Activated CD4-positive, alpha-beta T cell treated with anti-CD3 and anti-CD28 coated beads, Interleukin-2, amount 10 ng/mL, durations not matched to agents 24 days and 14 days (primary cell): ENCODE measurements around the gene ROCK2. TPM values are rescaled to one million over a fixed set of nuclear protein-coding genes. Genes with fewer than 3 reads are reported as not detected.

Experiments used
- DNase-seq: peaks from one replicate; pipeline ENCODE4 v3.0.0; 2022
- H3K27ac Mint-ChIP-seq: one replicate; pipeline ENCODE4 v1.8.0; 2022; ENCODE audit warnings: mild to moderate bottlenecking, mixed read lengths
- H3K27me3 Mint-ChIP-seq: one replicate; pipeline ENCODE4 v1.8.0; 2022; ENCODE audit warnings: mixed read lengths
- H3K36me3 Mint-ChIP-seq: one replicate; pipeline ENCODE4 v1.8.0; 2022; ENCODE audit warnings: low read depth, mild to moderate bottlenecking, mixed read lengths
- H3K4me1 Mint-ChIP-seq: one replicate; pipeline ENCODE4 v1.8.0; 2021; ENCODE audit warnings: mixed read lengths
- H3K4me3 Mint-ChIP-seq: one replicate; pipeline ENCODE4 v1.8.0; 2022; ENCODE audit warnings: mild to moderate bottlenecking, moderate library complexity, mixed read lengths
- H3K9me3 Mint-ChIP-seq: one replicate; pipeline ENCODE4 v1.8.0; 2021; ENCODE audit warnings: mixed read lengths
- intact Hi-C: fragments of 100-400 bp; cut with micrococcal nuclease; formaldehyde crosslinking; loops from one replicate; pipeline ENCODE4 v1.15.1; 2023
- total RNA-seq: library from RNA; stranded (reverse); gene quantifications from 2 replicates; pipeline ENCODE4 v1.2.3, GENCODE V29; 2022

The ROCK2 gene
- total RNA-seq, 1 donor from 2014 or later, result 24.4 TPM

- no peak overlapping the region for H3K27ac Mint-ChIP-seq
These were observed 22.6 kb downstream of the ROCK2 start for GRCh38 chr2:11321847-11322246.

GRCh38 chr2:11320698-11321492, 23.5 kb downstream of the ROCK2 start:
- H3K36me3 Mint-ChIP-seq, result peaks cover 7% of the 10 kb centered on the region
- H3K4me1 Mint-ChIP-seq, result no peaks in the 10 kb centered on the region
- H3K9me3 Mint-ChIP-seq, result no peaks in the 10 kb centered on the region
- no peak overlapping the region for H3K4me3 Mint-ChIP-seq
- H3K27ac Mint-ChIP-seq, result no peak overlapping the region
- intact Hi-C loops, result no loop called here
- no peaks in the 10 kb centered on the region for H3K27me3 Mint-ChIP-seq
- no peak for DNase-seq

More at GRCh38 chr2:11321847-11322246, 22.6 kb downstream of the ROCK2 start:
- DNase-seq, result no peak
- H3K36me3 Mint-ChIP-seq, result peaks cover 7% of the 10 kb centered on the region
- intact Hi-C loops, result no loop called here
- H3K4me3 Mint-ChIP-seq, result no peak overlapping the region
- no peaks in the 10 kb centered on the region for H3K27me3 Mint-ChIP-seq
- H3K4me1 Mint-ChIP-seq, result no peaks in the 10 kb centered on the region
- no peaks in the 10 kb centered on the region for H3K9me3 Mint-ChIP-seq

GRCh38 chr2:11319939-11320338, 24.5 kb downstream of the ROCK2 start:
- peaks cover 7% of the 10 kb centered on the region for H3K36me3 Mint-ChIP-seq
- DNase-seq, result no peak
- intact Hi-C loops, result no loop called here
- H3K9me3 Mint-ChIP-seq, result no peaks in the 10 kb centered on the region
- no peaks in the 10 kb centered on the region for H3K27me3 Mint-ChIP-seq
- H3K4me3 Mint-ChIP-seq, result no peak overlapping the region
- H3K27ac Mint-ChIP-seq, result no peak overlapping the region
- no peaks in the 10 kb centered on the region for H3K4me1 Mint-ChIP-seq

GRCh38 chr2:11315074-11315705, 29.2 kb downstream of the ROCK2 start:
- intact Hi-C loops, result no loop called here
- no peak for DNase-seq
- no peaks in the 10 kb centered on the region for H3K4me1 Mint-ChIP-seq
- no peak overlapping the region for H3K27ac Mint-ChIP-seq
- no peaks in the 10 kb centered on the region for H3K9me3 Mint-ChIP-seq
- peaks cover 7% of the 10 kb centered on the region for H3K36me3 Mint-ChIP-seq
- H3K4me3 Mint-ChIP-seq, result no peak overlapping the region
- H3K27me3 Mint-ChIP-seq, result peaks cover 2% of the 10 kb centered on the region

- H3K4me1 Mint-ChIP-seq, result no peaks in the 10 kb centered on the region
- no peak for DNase-seq
- H3K36me3 Mint-ChIP-seq, result peaks cover 7% of the 10 kb centered on the region
- H3K4me3 Mint-ChIP-seq, result no peak overlapping the region
- intact Hi-C loops, result no loop called here
- H3K27me3 Mint-ChIP-seq, result peaks cover 2% of the 10 kb centered on the region
- H3K9me3 Mint-ChIP-seq, result no peaks in the 10 kb centered on the region
- H3K27ac Mint-ChIP-seq, result no peak overlapping the region
These were observed 29.9 kb downstream of the ROCK2 start for GRCh38 chr2:11314487-11314886.

GRCh38 chr2:11312770-11313471, 31.5 kb downstream of the ROCK2 start:
- DNase-seq, result no peak
- Mint-ChIP-seq H3K27me3 (peaks cover 2% of the 10 kb centered on the region), H3K4me1 (no peaks in the 10 kb centered on the region), H3K36me3 (no peaks in the 10 kb centered on the region), H3K27ac (no peak overlapping the region), H3K9me3 (no peaks in the 10 kb centered on the region), H3K4me3 (no peak overlapping the region)
- intact Hi-C loops, result no loop called here

- Mint-ChIP-seq H3K36me3 (no peaks in the 10 kb centered on the region), H3K4me1 (no peaks in the 10 kb centered on the region), H3K27ac (no peak overlapping the region), H3K9me3 (no peaks in the 10 kb centered on the region), H3K4me3 (no peak overlapping the region), H3K27me3 (peaks cover 2% of the 10 kb centered on the region)
- intact Hi-C loops, result no loop called here
- no peak for DNase-seq
These were observed 32.9 kb downstream of the ROCK2 start for GRCh38 chr2:11311543-11311942.

- no peaks in the 10 kb centered on the region for H3K4me1 Mint-ChIP-seq
- no peak overlapping the region for H3K4me3 Mint-ChIP-seq
- H3K27me3 Mint-ChIP-seq, result peaks cover 2% of the 10 kb centered on the region
- H3K9me3 Mint-ChIP-seq, result no peaks in the 10 kb centered on the region
- no peak overlapping the region for H3K27ac Mint-ChIP-seq
- intact Hi-C loops, result no loop called here
- H3K36me3 Mint-ChIP-seq, result no peaks in the 10 kb centered on the region
- DNase-seq, result no peak
These were observed 34.2 kb downstream of the ROCK2 start for GRCh38 chr2:11310212-11310611.

- Mint-ChIP-seq H3K27ac (no peak overlapping the region), H3K9me3 (no peaks in the 10 kb centered on the region), H3K36me3 (no peaks in the 10 kb centered on the region), H3K27me3 (peaks cover 2% of the 10 kb centered on the region), H3K4me3 (no peak overlapping the region), H3K4me1 (no peaks in the 10 kb centered on the region)
- no peak for DNase-seq
- intact Hi-C loops, result no loop called here
These were observed 34.7 kb downstream of the ROCK2 start for GRCh38 chr2:11309706-11310105.

- intact Hi-C loops, result no loop called here
- Mint-ChIP-seq H3K27ac (no peak overlapping the region), H3K4me3 (no peak overlapping the region), H3K9me3 (no peaks in the 10 kb centered on the region), H3K36me3 (no peaks in the 10 kb centered on the region), H3K27me3 (no peaks in the 10 kb centered on the region), H3K4me1 (no peaks in the 10 kb centered on the region)
- DNase-seq, result no peak
These were observed 36.5 kb downstream of the ROCK2 start for GRCh38 chr2:11307764-11308415.

- H3K27ac Mint-ChIP-seq, result no peak overlapping the region
- H3K4me3 Mint-ChIP-seq, result no peak overlapping the region
- no peaks in the 10 kb centered on the region for H3K27me3 Mint-ChIP-seq
- no peaks in the 10 kb centered on the region for H3K36me3 Mint-ChIP-seq
- no peak for DNase-seq
- no peaks in the 10 kb centered on the region for H3K4me1 Mint-ChIP-seq
- intact Hi-C loops, result no loop called here
- no peaks in the 10 kb centered on the region for H3K9me3 Mint-ChIP-seq
These were observed 38.5 kb downstream of the ROCK2 start for GRCh38 chr2:11305958-11306357.

- no peaks in the 10 kb centered on the region for H3K27me3 Mint-ChIP-seq
- DNase-seq, result no peak
- no peaks in the 10 kb centered on the region for H3K4me1 Mint-ChIP-seq
- H3K4me3 Mint-ChIP-seq, result no peak overlapping the region
- H3K9me3 Mint-ChIP-seq, result no peaks in the 10 kb centered on the region
- intact Hi-C loops, result no loop called here
- no peak overlapping the region for H3K27ac Mint-ChIP-seq
- no peaks in the 10 kb centered on the region for H3K36me3 Mint-ChIP-seq
These were observed 39.1 kb downstream of the ROCK2 start for GRCh38 chr2:11305338-11305737.

- Mint-ChIP-seq H3K4me3 (no peak overlapping the region), H3K9me3 (no peaks in the 10 kb centered on the region), H3K27ac (no peak overlapping the region), H3K27me3 (no peaks in the 10 kb centered on the region), H3K4me1 (no peaks in the 10 kb centered on the region), H3K36me3 (no peaks in the 10 kb centered on the region)
- intact Hi-C loops, result no loop called here
- no peak for DNase-seq
These were observed 40.0 kb downstream of the ROCK2 start for GRCh38 chr2:11304476-11304875.
